Thoracic aorta endothelial cell (primary cell): ENCODE data around the gene IRS2. TPM values are rescaled to one million over a fixed set of nuclear protein-coding genes. Genes with fewer than 3 reads are reported as not detected.

Experiments used
- total RNA-seq: library from RNA; depleted of rRNA; stranded (reverse); fragments of >200 nt; gene quantifications from 2 replicates; pipeline ENCODE4 v1.2.3, GENCODE V29; 2012

IRS2 gene
- total RNA-seq = 0.79 and 1.1 TPM in 2 replicates

GRCh38 chr13:109786457-109787134, at the start of gene IRS2:
Gene IRS2 (minus strand): TSS chr13:109786583. CDS start chr13:109786053, 530 bp downstream.

